GM12864 (cell line): ENCODE results near the gene RPL39L.
A peak's percentile ranks its signal among the peaks of the same experiment; 100 is the strongest.

Source experiments
- DNase-seq: peaks from one replicate; pipeline ENCODE4 v3.0.0-alpha.2; 2011; ENCODE audit warnings: low read depth
- H3K4me3 ChIP-seq: 2 replicates; pipeline ENCODE4 v1.5.1; 2011; ENCODE audit warnings: mild to moderate bottlenecking, low read depth, low read length, control low read depth
- TF ChIP-seq, protein P1 (sequence below): IDR thresholded peaks from 2 replicates; pipeline ENCODE4 v1.5.1; 2011; ENCODE audit warnings: low read depth, mild to moderate bottlenecking, moderate library complexity, low read length, control low read depth, inconsistent platforms; ENCODE audit errors: missing control alignments

RPL39L gene

DNA sequence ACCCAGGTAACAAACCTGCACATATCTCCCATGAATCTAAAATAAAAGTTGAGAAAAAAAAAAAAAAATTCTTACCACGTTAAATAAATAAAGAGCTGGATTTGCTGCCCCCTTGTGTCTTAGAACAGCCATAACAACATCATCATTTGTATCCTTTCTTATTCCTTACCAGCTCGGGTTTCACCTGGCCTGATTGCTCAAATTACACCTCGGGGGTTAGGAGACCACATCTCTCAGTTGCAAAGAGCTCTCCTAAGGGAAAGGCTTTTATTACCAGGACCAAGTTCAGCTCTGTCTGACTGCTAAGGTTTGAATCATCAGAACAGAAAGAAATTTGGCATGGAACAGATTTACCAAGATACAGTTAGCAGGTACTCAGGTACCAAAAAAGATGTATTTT lies 25.8 kb upstream of the RPL39L start:
- TF ChIP-seq, protein P1, sequence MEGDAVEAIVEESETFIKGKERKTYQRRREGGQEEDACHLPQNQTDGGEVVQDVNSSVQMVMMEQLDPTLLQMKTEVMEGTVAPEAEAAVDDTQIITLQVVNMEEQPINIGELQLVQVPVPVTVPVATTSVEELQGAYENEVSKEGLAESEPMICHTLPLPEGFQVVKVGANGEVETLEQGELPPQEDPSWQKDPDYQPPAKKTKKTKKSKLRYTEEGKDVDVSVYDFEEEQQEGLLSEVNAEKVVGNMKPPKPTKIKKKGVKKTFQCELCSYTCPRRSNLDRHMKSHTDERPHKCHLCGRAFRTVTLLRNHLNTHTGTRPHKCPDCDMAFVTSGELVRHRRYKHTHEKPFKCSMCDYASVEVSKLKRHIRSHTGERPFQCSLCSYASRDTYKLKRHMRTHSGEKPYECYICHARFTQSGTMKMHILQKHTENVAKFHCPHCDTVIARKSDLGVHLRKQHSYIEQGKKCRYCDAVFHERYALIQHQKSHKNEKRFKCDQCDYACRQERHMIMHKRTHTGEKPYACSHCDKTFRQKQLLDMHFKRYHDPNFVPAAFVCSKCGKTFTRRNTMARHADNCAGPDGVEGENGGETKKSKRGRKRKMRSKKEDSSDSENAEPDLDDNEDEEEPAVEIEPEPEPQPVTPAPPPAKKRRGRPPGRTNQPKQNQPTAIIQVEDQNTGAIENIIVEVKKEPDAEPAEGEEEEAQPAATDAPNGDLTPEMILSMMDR = peak; percentile 55
- H3K4me3 ChIP-seq = no peak overlapping the region
- peak; percentile 31 for DNase-seq

GRCh38 chr3:187162265-187162953 lies 23.1 kb upstream of the RPL39L start:
- TF ChIP-seq, protein P1 = no peak
- H3K4me3 ChIP-seq = no peak overlapping the region
- no peak for DNase-seq

GRCh38 chr3:187161556-187161955 lies 22.3 kb upstream of the RPL39L start:
- no peak for DNase-seq
- no peak overlapping the region for H3K4me3 ChIP-seq
- TF ChIP-seq, protein P1 = no peak

DNA sequence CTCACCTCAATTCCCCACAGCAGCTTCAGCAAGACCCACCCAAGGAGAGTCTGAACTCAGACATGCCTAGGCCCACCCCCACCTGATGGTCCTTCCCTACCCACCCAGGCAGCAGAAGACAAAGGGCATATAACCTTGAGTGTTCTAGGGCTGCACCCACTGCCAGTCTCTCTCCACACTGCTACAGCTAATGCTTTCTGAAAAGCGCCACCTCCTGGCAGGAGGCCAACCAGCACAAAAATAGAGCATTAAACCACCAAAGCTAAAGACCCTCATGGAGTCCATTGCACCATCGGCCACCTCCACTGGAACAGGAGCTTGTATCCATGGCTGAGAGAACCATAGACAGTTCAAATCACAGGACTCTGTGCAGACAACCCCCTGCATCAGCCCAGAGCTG lies 11.3 kb upstream of the RPL39L start:
- H3K4me3 ChIP-seq = no peak overlapping the region
- peak; percentile 19 for DNase-seq
- TF ChIP-seq, protein P1 = peak; percentile 69

DNA sequence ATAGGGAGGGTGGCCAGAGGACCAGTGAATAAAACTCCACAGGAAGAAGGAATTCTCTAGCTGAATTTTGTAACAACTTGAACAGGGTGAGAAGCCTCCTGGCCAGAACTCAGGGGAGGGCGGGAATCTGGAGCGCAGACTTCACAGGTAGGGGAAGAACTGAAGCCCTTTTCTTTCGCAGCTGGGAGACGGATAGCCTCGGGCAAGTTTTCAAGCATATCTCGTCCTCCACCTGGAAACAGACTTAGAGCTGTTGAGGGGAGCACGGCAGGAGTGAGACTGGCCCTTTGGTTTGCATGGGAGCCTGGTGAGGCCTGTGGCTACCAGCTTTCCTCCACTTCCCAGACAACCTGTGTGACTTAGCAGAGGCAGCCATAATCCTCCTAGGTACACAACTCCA lies 10.9 kb upstream of the RPL39L start:
- no peak overlapping the region for H3K4me3 ChIP-seq
- DNase-seq = no peak
- TF ChIP-seq, protein P1 = no peak

DNA sequence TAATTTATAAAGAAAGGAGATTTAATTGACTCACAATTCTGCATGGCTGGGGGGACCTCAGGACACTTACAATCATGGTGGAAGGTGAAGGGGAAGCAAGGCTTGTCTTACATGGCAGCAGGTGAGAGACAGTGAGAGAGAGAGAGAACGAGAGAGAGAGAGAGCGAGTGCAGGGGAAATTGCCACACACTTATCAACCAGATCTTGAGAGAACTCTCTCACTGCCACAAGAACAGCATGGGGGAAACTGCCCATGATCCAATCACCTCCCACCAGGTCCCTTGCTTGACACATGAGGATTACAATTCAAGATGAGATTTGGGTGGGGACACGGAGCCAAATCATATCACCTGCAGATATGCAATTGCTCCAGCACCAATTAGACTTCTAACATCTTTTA lies 7.1 kb upstream of the RPL39L start:
- TF ChIP-seq, protein P1 = no peak
- no peak for DNase-seq
- no peak overlapping the region for H3K4me3 ChIP-seq
